ENCODE data around the gene GPX5.

- TF ChIP-seq CTCF (conservative IDR thresholded peaks at IDR 0.05; ENCODE audit: low read length) (no peak), EZH2phosphoT487 (IDR thresholded peaks at IDR 0.05; ENCODE audit: borderline replicate concordance, low read depth, low read length) (no peak)
Observed at GRCh38 chr6:28558629-28559028, 32.9 kb downstream of the GPX5 start.

All from OCI-LY7 (cell line).